Left renal pelvis (tissue), 4 donors: ENCODE data around the gene IWS1. TPM values are rescaled to one million over a fixed set of nuclear protein-coding genes. Genes with fewer than 3 reads are reported as not detected.

Experiments
- polyA plus RNA-seq, 4 donors: library from polyadenylated mRNA; unstranded; fragments of 120-200 nt; gene quantifications; one replicate each; pipeline ENCODE4 v1.2.1, GENCODE V29; 2013; ENCODE audit not compliant: insufficient read length in 4 of 4

The IWS1 gene
- polyA plus RNA-seq, 4 donors: 47.3 to 78.0 (median 71.1) TPM

Other genes with a start within 250 kb of the IWS1 start
- 10 to 100 TPM; 58.6 to 73.2 (median 62.2) TPM for gene ERCC3, start 232.3 kb downstream of the IWS1 start, polyA plus RNA-seq
- 10 to 100 TPM; 20.7 to 30.6 (median 25.8) TPM for gene MAP3K2, start 138.5 kb downstream of the IWS1 start, polyA plus RNA-seq
- gene PROC, start 108.1 kb downstream of the IWS1 start, polyA plus RNA-seq: 1 to 10 TPM in 2 of 4 donors, under 1 TPM in 2; 0.50 to 5.8 (median 1.7) TPM
- gene MYO7B, start 9.2 kb upstream of the IWS1 start, polyA plus RNA-seq: 10 to 100 TPM in 3 of 4 donors, under 1 TPM in 1; 0.59 to 24.5 (median 16.8) TPM
- gene GPR17, start 119.7 kb upstream of the IWS1 start, polyA plus RNA-seq: 1 to 10 TPM in 3 of 4 donors, under 1 TPM in 1; 0.33 to 2.8 (median 1.1) TPM
- gene LIMS2, start 149.0 kb upstream of the IWS1 start, polyA plus RNA-seq: 10 to 100 TPM in 3 of 4 donors, 1 to 10 TPM in 1; 9.4 to 21.8 (median 16.2) TPM
- gene SFT2D3, start 175.0 kb upstream of the IWS1 start, polyA plus RNA-seq: not detected